Measurements from ENCODE around the gene MPRIP. TPM values are rescaled to one million over a fixed set of nuclear protein-coding genes. Genes with fewer than 3 reads are reported as not detected.

MPRIP gene
- total RNA-seq, 1 experiment from 2014 or later: 132 TPM

GRCh38 chr17:17041571-17042383, 480 bp upstream of the MPRIP start:
- no peak overlapping the region for H3K27ac ChIP-seq (ENCODE audit: insufficient read length, low read depth, low read length)
- Mint-ChIP-seq H3K27ac (no peak overlapping the region; a peak in 1 of 7 replicates), H3K36me3 (ENCODE audit: insufficient read depth in 1 of 3, low read depth in 3 of 3) (peaks cover 4 to 7% (median 7%) of the 10 kb centered on the region in 3 experiments; a peak in 5 of 7 replicates), H3K9me3 (peaks cover 0 to 3% of the 10 kb centered on the region in 2 experiments; a peak in 1 of 5 replicates), H3K27me3 (ENCODE audit: low read depth) (peaks cover 13% of the 10 kb centered on the region), H3K4me3 (peak overlapping the region; percentile 62 to 66), H3K4me1 (peaks cover 32 to 35% of the 10 kb centered on the region in 2 experiments)
- H3K23me2 ChIP-seq (ENCODE audit: insufficient read length, low read depth, low read length, poor library complexity, severe bottlenecking): peaks cover 11% of the 10 kb centered on the region
- H3K27me3 ChIP-seq (ENCODE audit: insufficient read depth, low read length): no peaks in the 10 kb centered on the region
- no peak overlapping the region for H2AFZ ChIP-seq (ENCODE audit: low read length)
- no peaks in the 10 kb centered on the region for H3K9me3 ChIP-seq (ENCODE audit: control insufficient read depth, low read depth, low read length)
- H3K79me1 ChIP-seq (ENCODE audit: insufficient read depth, low read depth, low read length, poor library complexity, severe bottlenecking): no peaks in the 10 kb centered on the region
- H4K5ac ChIP-seq (ENCODE audit: insufficient read length, low read depth, low read length): no peak overlapping the region
- no peak overlapping the region for H2BK5ac ChIP-seq (ENCODE audit: insufficient read length, low read length)
- no peak overlapping the region for H3K23ac ChIP-seq (ENCODE audit: insufficient read length, low read depth, low read length)
- DNase-seq: peak; percentile 99
- no peak for TF ChIP-seq CTCF (conservative IDR thresholded peaks at IDR 0.05)
- no peak overlapping the region for H3K56ac ChIP-seq (ENCODE audit: insufficient read length, low read depth, low read length)
- no peaks in the 10 kb centered on the region for H4K20me1 ChIP-seq (ENCODE audit: control insufficient read depth, insufficient read depth, insufficient read length)
- peak overlapping the region; percentile 88 for H3K4me2 ChIP-seq (ENCODE audit: insufficient read depth, insufficient read length, low read length)
- no peak overlapping the region for H3K14ac ChIP-seq (ENCODE audit: insufficient read depth, low read length)
- no CpG with 5 or more reads among the region's 44 CpGs for WGBS (ENCODE audit: extremely low coverage, insufficient read length, low lambda C conversion rate)
- no peak overlapping the region for H4K8ac ChIP-seq (replicated peaks; ENCODE audit: insufficient read length, low read depth, low read length)
- peaks cover 11% of the 10 kb centered on the region; the same call in 1 of the 2 replicates for H3K79me2 ChIP-seq (ENCODE audit: insufficient read depth, low read length)
- H3K9ac ChIP-seq (ENCODE audit: extremely low read depth, insufficient read length, low read length): no peak overlapping the region
- H2BK15ac ChIP-seq (ENCODE audit: low read depth, low read length): no peak overlapping the region
- no peak overlapping the region for H2BK12ac ChIP-seq (ENCODE audit: insufficient read length, low read depth, low read length)
- no peak overlapping the region for H2BK20ac ChIP-seq (ENCODE audit: low read depth, low read length, poor library complexity, severe bottlenecking)
- no peak overlapping the region for H3T11ph ChIP-seq (ENCODE audit: low read length)
- peaks cover 5% of the 10 kb centered on the region; the same call in 1 of the 2 replicates for H3K4me1 ChIP-seq (ENCODE audit: insufficient read depth, low read length)
- no peak overlapping the region for H3K4ac ChIP-seq (ENCODE audit: low read depth, low read length)
- no peak overlapping the region for H3K18ac ChIP-seq (ENCODE audit: insufficient read length, low read depth, low read length)
- no peak overlapping the region for H4K91ac ChIP-seq (ENCODE audit: insufficient read length, low read depth, low read length)
- no peak overlapping the region for H2BK120ac ChIP-seq (ENCODE audit: low read depth, low read length, poor library complexity, severe bottlenecking)
- H2AK5ac ChIP-seq (ENCODE audit: insufficient read length, low read length): no peak overlapping the region

Data from H9 (cell line).